Erythroblast (primary cell): ENCODE data around the gene ANAPC5.

Experiments
- GATA1 ChIP-seq: IDR thresholded peaks from 2 replicates; pipeline ENCODE4 v1.6.1; 2011; ENCODE audit warnings: low read depth, mild to moderate bottlenecking, control low read depth, low read length, moderate library complexity
- POLR2A ChIP-seq: IDR thresholded peaks from 2 replicates; pipeline ENCODE4 v1.6.1; 2011; ENCODE audit warnings: mild to moderate bottlenecking, low read length

DNA sequence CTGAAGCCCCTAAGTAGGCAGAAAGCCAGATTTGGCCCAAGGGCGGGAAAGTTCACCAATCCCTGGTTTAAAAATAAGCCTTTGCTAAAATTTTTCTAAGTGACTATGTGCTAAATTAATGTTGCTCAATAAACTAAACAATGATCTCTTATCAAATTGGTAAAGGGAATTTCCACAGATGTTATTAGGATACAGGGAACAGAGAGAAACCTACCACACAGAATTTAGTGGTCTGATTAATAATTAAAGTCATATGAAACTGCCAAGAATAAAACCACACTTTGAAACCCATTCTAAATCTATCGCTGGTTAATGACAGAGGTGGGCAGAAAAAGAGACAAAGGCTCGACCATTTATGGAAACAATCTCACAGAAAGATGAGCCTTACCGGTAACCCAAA is 22.0 kb downstream of the ANAPC5 start:
- TF ChIP-seq POLR2A (no peak), GATA1 (no peak)
